Lower leg skin (tissue), 4 donors: ENCODE results near the gene CCR7. TPM values are rescaled to one million over a fixed set of nuclear protein-coding genes. Genes with fewer than 3 reads are reported as not detected.

Experiments used
- DNase-seq, 2 donors: peaks; one replicate each; pipeline ENCODE4 v3.0.0-alpha.2; 2019; ENCODE audit warnings: low spot score in 2 of 2
- H3K4me3 ChIP-seq: fragments of 200-600 bp; sonication (generic); 2 replicates; pipeline ENCODE4 v1.5.1; 2017; ENCODE audit warnings: mild to moderate bottlenecking, low read depth; ENCODE audit not compliant: poor library complexity, severe bottlenecking
- CTCF ChIP-seq, 3 donors: fragments of 450-650 bp; IDR thresholded peaks; one replicate each; pipeline ENCODE4 v1.5.1; 2016; ENCODE audit warnings: antibody characterized with exemption in 3 of 3, mild to moderate bottlenecking in 3 of 3, moderate library complexity in 2 of 3
- POLR2A ChIP-seq, 2 donors: fragments of 450-650 bp; IDR thresholded peaks; one replicate each; pipeline ENCODE4 v1.6.1; 2016 to 2017; ENCODE audit warnings: antibody characterized with exemption in 2 of 2, mild to moderate bottlenecking in 1 of 2, moderate library complexity in 1 of 2
- WGBS, 2 donors: methylation state at CpG; one replicate each; pipeline ENCODE4 v1.1.5; 2018; 5-methylcytosine and 5-hydroxymethylcytosine counted together
- intact Hi-C: fragments of 100-400 bp; cut with DNase I; formaldehyde crosslinking; loops from one replicate; pipeline ENCODE4 v1.15.0; 2023; ENCODE audit warnings: low total_unique reads
- total RNA-seq, 4 donors: library from RNA; depleted of rRNA; stranded (reverse); fragments of >200 nt; gene quantifications; one replicate each; pipeline ENCODE4 v1.1.0, GENCODE V29; 2016

Gene CCR7
- total RNA-seq, 4 donors from 2014 or later: 0.21 to 1.2 TPM; not detected in 2

- intact Hi-C loops: no loop called here
- DNase-seq: peak in 1 of 2 donors; percentile 83
- TF ChIP-seq POLR2A (IDR thresholded peaks at IDR 0.05): no peak
- H3K4me3 ChIP-seq: no peak overlapping the region
- 63 to 70% methylated on average over 20 of the region's 20 CpGs for WGBS, 2 donors
Measured at GRCh38 chr17:40541060-40541872, 24.0 kb downstream of the CCR7 start.

- 80 to 92% methylated on average over 8 of the region's 8 CpGs for WGBS, 2 donors
- intact Hi-C loops: no loop called here
- no peak for DNase-seq
- TF ChIP-seq CTCF (IDR thresholded peaks at IDR 0.05) (no peak), POLR2A (IDR thresholded peaks at IDR 0.05) (no peak)
- no peak overlapping the region for H3K4me3 ChIP-seq
Measured at GRCh38 chr17:40540448-40540847, 24.8 kb downstream of the CCR7 start.

GRCh38 chr17:40539711-40540411 lies 25.4 kb downstream of the CCR7 start:
- H3K4me3 ChIP-seq: no peak overlapping the region
- TF ChIP-seq CTCF (IDR thresholded peaks at IDR 0.05) (no peak), POLR2A (IDR thresholded peaks at IDR 0.05) (no peak)
- 76 to 85% methylated on average over 9 of the region's 9 CpGs for WGBS, 2 donors
- no peak for DNase-seq
- intact Hi-C loops: loop anchor here (10.0 kb wide), 1 partner anchor 95 kb away; the partner anchor contains the start of gene IGFBP4

- no peak overlapping the region for H3K4me3 ChIP-seq
- DNase-seq: no peak
- WGBS, 2 donors: 65 to 70% methylated on average over 6 of the region's 6 CpGs
- intact Hi-C loops: loop anchor here (10.0 kb wide), 1 partner anchor 94 kb away; the partner anchor contains the start of gene IGFBP4
- TF ChIP-seq POLR2A (IDR thresholded peaks at IDR 0.05): no peak
- TF ChIP-seq CTCF (IDR thresholded peaks at IDR 0.05): no peak
Measured at GRCh38 chr17:40538936-40539705, 26.2 kb downstream of the CCR7 start.

GRCh38 chr17:40538019-40538935 lies 27.0 kb downstream of the CCR7 start:
- no peak overlapping the region for H3K4me3 ChIP-seq
- 51 to 58% methylated on average over 15 of the region's 15 CpGs for WGBS, 2 donors
- intact Hi-C loops: loop anchor here (10.0 kb wide), 1 partner anchor 93 kb away; the partner anchor contains the start of gene IGFBP4
- TF ChIP-seq POLR2A (IDR thresholded peaks at IDR 0.05): no peak
- no peak for TF ChIP-seq CTCF (IDR thresholded peaks at IDR 0.05)
- DNase-seq: no peak
